CD4-positive, alpha-beta T cell treated with Interleukin-17A for 4 hours (primary cell): ENCODE data around the gene PDE4D.
"Not testable (repeated sequence)": the region's sequence is repeated elsewhere in the genome, so short reads cannot be mapped to it uniquely, and the experiment has no call there.

Source experiments
- DNase-seq: peaks from one replicate; pipeline ENCODE4 v3.0.0-alpha.2; 2020; ENCODE audit warnings: mixed read lengths

Gene PDE4D

DNA sequence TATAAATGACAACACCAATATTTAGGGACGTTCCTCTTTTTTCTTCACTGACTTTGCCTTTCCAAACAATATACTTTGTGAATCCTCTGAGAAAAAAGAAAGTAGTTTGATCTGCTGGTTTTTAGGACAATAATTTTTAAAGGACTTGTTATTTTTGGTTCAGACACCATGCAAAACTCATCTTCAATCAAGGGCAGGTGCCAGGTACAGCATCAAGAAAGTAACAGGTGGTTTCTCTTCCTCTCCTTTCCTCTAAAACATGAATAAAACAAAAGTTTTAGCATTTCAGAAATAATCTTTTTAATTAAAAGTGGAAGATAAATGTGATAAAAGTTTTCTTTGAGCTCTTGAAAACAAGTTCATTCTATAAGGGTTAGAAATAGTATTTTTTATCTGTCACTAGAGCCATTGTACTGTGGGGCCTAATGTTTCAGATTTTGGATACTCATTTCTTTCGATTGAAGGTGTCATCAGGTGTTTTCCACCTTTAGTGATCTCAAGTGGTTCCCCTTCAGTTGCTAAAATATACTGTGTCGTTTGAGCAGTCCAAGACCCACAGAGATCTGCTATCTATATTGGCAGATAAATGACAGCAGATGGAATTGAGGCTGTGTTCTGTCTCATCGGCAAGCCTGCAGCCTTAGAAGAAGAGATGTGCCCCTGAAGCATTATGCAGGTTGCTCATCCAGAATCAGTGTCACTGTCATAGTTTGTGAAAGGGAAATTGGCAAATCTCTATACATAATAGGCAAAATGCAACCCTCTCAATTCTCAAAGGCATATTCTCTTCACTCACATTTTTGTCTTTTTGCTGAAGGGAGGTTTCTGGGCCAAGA is 499.7 kb downstream of the PDE4D start:
- DNase-seq: no peak

DNA sequence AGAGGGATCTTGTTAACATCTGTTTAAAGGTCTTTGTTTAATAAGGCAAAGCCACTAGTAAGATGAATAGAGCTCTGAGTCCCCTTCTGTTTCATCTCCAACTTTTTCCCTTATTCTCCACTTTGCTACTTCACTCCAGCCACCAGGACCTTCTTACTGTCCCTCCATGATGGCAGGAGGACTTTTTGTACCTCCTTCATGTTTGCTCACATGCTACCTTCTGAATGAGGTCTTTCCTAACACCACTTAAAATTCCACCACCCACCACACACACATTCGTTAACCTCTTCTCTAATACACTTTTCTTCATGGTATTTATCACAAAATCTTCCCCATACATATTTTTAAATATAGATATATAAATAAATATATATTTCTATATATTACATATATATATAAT is 501.9 kb downstream of the PDE4D start:
- no peak for DNase-seq

DNA sequence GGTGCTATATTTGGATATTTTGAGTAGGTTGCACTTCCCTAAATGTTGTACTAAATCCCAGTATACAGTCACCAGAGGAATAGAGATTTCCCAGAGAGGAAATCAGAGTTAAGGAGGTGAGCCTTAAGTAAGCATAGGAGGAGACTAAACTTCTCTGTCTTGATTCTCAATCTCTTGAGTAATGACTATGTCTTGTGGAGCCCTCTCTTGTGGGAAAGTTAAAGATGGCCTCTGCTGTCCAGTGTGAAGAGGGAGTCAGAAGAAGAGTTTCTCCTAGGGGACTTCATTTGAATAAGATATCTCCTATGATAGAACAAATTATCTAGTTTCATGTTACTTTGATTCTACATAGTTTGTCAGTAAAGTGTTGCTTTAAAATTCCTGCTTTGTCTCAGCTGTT is 502.5 kb downstream of the PDE4D start:
- no peak for DNase-seq

DNA sequence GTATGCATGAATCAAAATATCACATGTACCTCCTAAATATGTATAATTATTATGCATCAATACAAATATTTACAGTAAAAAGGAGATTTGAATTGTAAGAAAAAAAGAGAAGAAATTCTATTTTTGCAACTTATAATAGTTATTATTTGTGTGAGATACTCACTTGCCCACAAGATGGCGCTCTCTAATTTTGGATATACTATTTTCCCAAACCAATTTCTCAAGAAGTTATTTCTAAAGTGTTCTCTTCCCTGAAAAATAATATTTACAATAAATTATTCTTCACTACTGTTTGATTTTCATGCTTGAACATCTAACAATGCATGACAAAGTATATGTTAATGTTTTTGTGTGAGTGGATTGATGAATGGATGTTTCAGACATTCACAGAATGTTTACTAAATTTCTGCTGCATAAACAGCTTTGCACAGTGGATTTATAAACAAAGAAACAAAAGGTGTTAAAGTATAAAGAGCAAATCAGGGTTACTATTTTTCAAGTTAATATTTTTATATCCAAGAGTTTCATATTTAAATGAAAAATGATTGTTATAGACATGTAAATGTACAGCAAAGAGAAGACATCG is 503.4 kb downstream of the PDE4D start:
- peak; percentile 18 for DNase-seq

DNA sequence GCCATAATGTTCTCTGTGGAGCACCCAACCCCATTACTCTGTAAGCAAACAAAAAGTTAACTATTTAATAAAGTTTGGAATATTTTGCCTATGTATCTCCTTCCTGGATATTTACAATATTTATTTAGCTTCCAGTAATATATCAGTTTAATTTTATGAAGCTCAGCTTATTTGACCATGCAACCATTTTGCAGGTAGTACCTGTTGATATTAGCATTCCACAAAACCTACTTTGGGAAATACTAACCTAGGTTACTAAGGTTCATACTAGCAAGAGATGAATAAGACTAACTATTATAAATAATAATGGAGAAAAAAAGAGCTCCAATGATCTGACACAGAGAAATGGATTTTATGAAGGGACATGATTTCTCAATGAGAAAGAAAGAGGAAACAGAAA is 506.4 kb downstream of the PDE4D start:
- DNase-seq: no peak

DNA sequence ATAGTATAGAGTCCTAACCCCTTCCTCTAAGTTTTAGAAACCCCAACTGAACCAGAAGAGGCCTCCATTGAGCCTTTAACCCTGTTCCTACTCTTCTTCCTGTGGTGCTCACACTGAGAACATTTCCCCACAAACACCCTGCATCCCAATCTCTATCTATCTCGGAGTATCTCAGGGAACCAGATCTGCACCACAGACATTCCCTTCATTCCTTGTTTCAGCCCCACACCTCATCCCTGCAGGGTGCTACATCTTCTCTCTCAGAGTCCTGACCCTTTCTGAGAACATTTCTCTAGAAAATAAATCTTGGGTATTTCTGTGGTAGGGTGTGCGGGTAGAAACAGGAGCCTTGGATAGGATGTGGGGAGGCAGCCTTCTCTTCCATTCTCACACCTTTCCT is 507.8 kb downstream of the PDE4D start:
- no peak for DNase-seq

DNA sequence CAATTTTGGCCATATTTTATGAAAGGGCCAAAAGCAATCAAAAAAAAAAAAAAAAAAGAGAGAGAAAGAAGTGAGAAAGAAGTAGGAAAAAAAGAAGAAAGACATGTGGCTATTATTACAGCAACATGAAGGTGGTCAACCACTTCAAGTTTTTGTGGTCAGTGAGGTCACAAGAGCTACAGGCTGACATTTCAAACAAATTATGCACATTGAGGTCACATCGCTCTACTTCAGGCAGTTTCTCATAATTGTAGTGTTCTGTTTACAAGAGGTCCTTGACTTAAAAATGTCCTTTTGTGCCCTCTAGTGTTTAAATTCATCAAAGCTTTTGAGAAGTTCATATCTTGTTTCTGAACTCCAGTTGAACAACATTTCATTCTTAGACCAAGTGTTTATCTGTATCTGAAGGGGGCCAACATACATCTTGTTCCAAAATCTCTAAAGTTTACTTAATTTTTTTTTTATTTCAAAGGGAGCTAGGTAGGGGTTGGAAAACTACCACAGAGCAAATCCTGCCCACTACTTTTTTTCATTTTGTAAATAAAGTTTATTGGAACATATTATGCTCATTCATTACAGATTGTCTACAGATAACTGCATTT is 513.1 kb downstream of the PDE4D start:
- DNase-seq: no peak

DNA sequence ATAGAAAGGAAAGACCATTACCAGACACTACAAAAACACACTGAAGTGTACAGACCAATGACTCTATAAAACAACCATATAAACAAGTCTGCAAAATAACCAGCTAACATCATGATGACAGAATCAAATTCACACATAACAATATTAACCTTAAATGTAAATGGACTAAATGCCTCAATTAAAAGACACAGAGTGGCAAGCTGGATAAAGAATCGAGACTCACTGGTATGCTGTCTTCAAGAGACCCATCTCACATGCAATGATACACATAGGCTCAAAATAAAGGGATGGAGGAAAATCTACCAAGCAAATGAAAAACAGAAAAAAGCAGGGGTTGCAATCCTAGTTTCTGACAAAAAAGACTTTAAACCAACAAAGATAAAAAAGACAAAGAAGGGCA is 519.5 kb downstream of the PDE4D start:
- not testable (repeated sequence) for DNase-seq

DNA sequence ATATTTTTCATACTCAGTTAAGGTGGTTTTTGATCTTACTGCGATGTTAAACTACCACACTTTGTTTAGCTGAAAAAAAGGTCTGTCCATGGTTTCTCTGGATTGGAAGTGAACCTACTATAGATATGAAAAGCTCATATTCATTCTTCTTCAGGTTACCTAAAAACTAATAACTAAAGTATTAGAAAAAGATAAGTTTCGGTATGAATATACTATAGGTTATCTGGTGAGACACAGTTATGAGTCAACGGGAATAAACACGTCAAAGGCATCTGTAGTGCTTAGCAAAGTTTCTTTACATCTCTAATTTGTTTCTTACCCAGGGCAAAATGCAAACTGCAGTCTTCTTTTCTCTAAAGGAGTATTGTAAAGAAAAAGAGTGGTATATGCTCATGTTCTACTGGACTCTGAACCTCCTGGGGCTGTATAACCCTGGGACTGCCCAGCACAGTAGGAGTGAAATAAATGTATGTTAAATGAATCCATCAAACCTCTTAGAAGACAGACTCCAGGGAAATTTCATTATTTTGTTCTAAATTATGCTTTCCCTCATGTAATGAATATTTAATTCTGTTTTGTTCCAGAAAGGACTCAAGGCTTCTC is 521.9 kb downstream of the PDE4D start:
- DNase-seq: no peak

DNA sequence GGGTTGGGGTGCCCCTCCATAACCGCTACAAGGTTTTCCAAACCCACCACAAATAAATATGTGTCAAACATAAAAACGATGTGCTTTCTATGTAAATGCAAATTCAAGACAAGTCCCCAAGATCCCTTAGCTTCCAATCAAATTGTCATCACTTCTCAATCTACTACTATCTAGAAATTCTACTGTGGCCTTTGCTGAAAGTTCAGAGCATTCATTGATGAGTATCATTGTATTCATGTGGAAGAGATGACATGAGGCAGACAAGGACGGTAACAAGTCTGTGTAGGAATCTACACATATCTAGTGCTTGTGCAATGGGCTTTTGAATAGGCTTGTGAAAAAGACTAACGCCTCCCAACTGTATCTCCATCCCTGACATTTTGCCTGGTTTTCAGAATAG is 524.6 kb downstream of the PDE4D start:
- no peak for DNase-seq

DNA sequence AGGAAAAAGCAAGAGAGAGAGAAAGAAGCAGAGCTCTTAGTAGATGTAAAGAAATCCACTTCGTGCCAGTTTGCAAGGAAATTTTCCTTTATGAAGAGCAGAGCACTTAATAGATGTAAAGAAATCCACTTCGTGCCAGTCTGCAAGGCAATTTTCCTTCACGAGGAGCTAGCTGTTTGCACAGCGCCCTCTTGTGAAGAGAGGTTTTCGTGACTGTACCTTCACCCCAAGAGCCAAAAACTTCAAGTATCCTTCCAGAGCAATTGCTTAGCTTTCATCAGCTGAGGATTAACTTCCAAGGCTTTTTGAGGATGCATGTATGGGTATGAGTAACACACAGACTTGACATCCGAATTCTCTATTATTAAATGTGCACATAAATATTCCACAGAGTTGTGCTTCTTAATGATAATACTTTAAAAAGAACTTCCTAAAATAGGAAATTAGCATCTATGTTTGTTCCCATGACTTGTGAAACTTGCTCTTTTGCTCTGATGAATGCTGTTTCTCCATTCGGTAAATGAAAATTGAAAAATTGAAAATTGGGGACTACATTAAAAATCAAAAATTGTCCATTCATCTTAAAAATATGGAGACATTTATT is 525.6 kb downstream of the PDE4D start:
- peak; percentile 43 for DNase-seq

DNA sequence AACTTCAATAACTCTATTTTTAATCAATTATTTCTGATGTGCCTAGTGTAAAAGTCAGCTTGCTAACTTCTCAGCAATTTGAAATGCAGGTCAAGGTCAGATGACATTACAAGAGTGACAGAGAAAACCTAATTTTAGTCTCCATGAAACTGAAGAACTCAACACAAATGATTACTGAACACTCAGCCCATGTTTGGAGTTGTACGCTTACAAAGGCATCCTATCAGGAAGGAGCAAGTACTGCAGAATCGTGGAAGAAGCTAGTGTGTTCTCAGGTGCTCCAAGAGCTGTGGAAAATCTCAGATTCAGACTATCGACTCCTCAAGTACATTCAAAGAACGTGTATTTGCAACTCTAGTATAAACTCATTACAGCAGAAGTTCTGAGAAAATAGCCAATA is 526.7 kb downstream of the PDE4D start:
- no peak for DNase-seq

DNA sequence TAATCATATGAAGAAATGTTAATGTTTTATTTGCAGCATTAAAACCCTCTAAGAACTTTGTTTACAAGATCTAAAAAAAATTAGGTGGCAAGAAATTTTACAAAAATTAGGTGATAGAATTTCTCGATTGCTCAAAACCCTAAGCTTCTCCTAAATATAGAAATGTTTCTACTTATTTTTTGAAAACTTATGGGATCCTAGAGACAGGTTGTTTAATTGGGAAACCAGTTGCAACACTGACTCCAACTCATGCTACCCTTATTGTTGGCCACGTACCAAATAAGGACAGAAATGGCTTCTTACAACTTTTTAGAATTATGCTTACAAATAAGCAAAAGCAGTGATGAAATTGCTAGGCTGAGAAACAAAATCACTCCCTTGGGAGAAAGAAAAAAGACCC is 531.1 kb downstream of the PDE4D start:
- no peak for DNase-seq

DNA sequence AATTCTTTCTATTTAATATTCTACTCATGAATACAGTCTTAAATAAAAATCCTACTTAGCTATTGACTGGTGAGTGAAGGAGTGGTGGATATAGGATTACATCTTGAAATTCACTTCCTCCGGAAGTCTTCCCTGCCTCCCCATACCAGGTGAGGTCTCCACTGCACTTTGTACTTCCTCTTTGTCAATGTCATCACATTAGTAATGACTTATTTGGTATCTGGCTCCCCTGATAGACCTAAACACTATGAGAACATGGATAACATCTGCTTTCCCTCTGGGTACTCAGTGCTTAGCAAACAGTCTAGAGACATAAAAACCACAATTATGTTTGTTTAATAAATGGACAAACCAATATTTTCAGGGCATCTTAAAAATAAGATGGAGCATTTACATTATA is 532.1 kb downstream of the PDE4D start:
- DNase-seq: no peak

DNA sequence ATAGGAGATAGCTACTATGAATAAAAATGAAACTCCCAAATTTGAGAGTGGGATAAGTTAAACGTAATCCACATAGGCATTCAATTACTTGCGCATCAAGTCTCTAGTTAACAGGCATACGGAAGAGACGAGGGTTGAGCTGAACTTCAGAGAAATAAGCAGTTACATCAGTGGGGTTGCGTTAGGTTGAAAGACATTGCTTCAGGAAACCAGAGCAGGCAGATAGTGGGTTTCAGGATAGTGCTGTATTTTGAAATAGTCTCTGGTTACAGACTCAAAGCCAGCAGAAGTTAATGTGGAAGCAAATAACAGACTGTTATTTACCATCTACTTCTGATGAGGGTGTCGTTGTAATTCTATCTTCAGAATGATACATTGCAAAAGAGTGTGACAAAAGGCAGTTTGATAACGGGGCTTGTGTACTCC is 533.4 kb downstream of the PDE4D start:
- no peak for DNase-seq

DNA sequence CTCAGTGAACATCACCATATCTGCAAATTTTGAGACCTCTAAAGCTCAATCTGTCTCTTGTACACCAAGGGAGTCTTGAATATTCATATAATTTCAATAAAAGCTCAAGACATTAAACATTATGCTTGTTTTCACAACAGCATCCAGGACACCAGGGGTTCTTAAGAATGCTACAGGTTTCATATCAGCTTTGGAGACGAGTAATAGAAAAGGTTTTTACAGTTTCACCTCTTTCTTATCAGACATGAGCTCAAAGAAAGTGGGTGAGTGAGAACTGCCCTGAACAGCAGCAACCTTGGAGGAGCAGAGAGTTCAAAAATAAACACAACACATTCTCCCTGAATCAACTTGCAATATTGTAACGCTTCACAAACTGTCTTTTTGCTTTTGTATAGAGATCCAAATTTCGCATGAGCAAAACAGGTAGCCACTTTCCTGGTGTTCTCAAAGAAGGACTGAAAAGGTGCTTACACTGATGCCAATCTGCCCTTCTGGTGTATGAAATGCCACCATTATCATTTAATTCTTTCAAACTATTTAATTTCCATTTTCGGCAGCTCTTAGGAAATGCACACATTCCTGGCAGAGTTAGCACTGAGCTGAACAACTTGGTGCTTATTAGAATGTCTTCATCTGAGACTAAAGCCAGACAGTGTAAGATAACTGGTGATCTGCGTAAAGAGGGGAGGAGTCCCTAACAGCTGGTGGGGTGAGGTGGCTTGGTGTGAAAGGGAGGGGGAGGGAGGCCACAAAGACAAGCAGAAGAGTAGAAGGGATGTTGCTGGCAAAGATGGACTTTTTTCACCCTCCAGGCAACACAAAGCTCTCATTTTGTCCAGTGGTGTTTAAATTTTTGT is 535.3 kb downstream of the PDE4D start:
- DNase-seq: no peak

DNA sequence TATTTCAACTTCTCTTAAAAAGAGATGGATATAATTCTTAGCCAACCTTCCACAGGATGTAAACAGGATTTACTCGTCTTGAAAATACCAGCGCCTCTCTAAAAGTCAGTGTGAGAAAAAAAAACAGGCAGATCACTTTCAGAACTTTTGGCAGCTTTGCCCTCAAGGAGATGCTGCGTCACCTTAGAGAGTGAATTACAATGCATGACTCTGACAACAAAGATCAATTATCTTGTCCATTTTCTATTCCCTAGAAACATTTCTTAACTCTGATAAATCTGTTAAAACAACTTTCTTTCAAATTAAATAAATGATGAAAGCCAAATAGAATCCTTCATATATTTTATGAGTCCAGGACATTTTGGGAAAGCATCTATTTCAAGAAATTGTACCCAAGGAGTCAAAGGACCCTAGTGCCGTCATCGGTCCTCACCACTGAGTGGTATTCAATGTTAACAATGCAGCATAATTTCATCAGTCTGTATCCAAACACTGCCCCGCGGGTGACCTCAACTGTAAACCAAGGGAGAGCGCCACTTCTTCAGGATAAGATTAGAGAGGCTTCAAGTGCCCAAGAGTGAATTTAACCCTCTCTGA is 536.0 kb downstream of the PDE4D start:
- DNase-seq: no peak

DNA sequence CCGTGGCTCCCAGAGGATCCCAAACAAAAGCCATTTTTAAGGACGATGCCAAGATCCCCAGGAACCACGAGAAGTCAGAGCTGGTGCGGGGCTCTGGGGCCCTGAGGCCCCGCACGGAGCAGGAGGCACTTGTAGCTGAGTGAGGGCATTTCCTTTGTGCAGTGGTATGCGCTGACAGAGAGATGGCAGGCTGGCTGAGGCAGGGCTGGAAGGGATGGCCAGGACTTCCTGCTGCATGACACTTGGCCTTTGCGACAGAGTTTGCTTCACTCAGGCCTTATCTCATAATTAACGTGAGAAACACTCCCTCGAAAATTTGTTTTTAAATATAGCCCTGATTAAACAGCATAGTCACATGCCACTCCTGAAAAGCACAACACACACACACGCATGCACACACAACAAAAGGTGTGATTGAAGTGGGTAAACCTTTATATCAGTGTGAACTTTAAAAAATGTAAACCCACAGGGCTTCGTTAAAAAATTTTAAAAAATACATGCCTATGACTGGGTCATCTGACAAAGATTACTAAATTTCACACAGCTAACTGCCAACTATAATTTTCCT is 536.6 kb downstream of the PDE4D start:
- peak; percentile 2 for DNase-seq

DNA sequence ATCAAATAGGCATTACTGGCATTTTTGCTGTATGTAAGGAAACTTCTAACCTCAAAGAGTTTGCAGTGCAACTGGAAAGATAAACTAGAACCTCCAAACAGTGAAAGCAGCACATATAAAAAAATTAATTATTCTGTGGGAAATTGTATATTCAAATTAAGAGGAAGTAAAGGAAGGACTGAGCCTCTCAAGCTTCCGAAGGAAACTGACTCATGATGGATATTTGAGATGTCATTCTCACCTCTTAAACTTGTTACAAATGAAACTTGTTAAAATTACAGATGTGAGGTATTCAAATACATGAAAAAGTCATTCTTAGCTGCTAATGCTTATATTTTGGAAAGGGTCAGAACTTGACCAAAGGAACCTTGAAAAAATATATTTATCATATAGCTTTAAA is 538.7 kb downstream of the PDE4D start:
- DNase-seq: no peak

DNA sequence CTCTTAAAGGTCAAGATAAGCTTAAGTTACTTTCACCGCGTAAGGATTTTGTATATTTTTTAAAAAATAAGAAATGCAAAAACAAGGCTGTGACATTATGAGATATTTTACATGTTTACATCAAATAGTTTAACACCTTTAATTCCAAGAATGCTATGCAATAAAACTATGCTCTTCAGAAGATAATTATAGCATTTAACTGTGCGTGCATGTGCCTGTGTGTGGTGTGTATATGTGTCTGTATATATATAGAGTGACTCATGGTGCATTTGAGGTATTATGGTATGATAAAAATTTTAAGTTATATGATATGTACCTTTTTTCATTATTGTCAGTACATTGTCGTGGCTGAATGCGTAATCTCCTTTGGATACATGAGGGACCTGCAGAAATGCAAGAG is 539.3 kb downstream of the PDE4D start:
- DNase-seq: no peak

DNA sequence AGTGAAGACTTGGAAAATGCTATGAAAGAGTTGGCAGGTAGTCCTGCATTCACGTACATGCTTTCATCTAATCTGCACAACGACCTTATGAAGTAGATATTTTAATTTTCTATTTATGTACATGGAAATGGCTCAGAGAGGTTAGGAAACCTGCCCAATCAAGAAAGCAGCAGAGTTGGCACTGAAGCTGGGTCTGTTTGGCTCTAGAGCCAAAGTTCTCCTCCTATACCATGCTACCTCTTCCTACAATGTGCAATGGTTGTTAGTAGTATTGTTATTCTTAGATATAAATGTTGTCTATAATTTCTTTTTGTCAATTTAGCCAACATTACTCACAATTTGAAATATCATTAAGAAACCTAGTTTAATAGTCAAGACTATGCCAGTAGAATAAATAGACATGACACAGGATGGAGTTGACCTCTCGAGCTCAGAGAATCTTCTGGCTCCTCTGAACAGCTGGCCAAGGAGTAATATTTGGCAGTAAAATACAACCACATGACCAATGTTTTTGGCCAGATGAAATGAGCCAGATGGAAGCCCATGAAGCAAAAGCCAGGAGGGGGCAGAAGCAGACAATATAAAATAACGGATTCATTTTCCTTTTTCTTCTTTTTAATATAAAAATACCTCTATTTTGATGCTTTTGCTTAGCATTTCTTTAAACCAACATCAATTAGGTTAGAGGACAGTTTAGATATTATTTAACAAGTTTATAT is 542.3 kb downstream of the PDE4D start:
- DNase-seq: no peak
